NB4 (cell line): Measurements from ENCODE around the gene MOB3B.

Experiments
- CTCF ChIP-seq: IDR thresholded peaks from one replicate; pipeline ENCODE4 v1.5.1; 2012; ENCODE audit warnings: low read depth, low read length
- POLR2A ChIP-seq: IDR thresholded peaks from 2 replicates; pipeline ENCODE4 v1.6.1; 2011; ENCODE audit warnings: mild to moderate bottlenecking; ENCODE audit not compliant: insufficient read length; ENCODE audit errors: extremely low read depth

GRCh38 chr9:27475057-27475595, 54.5 kb downstream of the MOB3B start:
- TF ChIP-seq CTCF (no peak), POLR2A (no peak)
